ENCODE results near the gene CDC7. TPM values are rescaled to one million over a fixed set of nuclear protein-coding genes. Genes with fewer than 3 reads are reported as not detected.
"Not testable (repeated sequence)": the region's sequence is repeated elsewhere in the genome, so short reads cannot be mapped to it uniquely, and the experiment has no call there.

CDC7 gene
- total and polyA plus RNA-seq, 2 donors (not counting 1 experiment from before 2014, with no cell fraction given), result 3.9 to 7.4 TPM

GRCh38 chr1:91455334-91455733, 45.3 kb upstream of the CDC7 start:
- no peak overlapping the region for H3K4me3 ChIP-seq (ENCODE audit: control extremely low read depth in 1 of 5, extremely low read depth in 1 of 5, insufficient read depth in 1 of 5, low read depth in 2 of 5, low read length in 4 of 5)
- DNase-seq (no peak), ATAC-seq (ENCODE audit: low read depth) (no peak)
- H3K9me3 Mint-ChIP-seq (ENCODE audit: insufficient read depth), result no peaks in the 10 kb centered on the region
- no peak overlapping the region for H3K4me3 Mint-ChIP-seq
- H3K27ac ChIP-seq (ENCODE audit: low read length in 2 of 2), result no peak overlapping the region
- H3K4me1 Mint-ChIP-seq, result no peaks in the 10 kb centered on the region
- no peaks in the 10 kb centered on the region for H3K36me3 ChIP-seq (replicated peaks in 1 of 2; ENCODE audit: control extremely low read depth in 1 of 2, control insufficient read depth in 1 of 2, extremely low read depth in 1 of 2, insufficient read depth in 2 of 2, low read length in 1 of 2)
- peaks cover 2% of the 10 kb centered on the region for H3K27me3 Mint-ChIP-seq
- CTCF ChIA-PET, result no interaction called here
- no peaks in the 10 kb centered on the region for H3K9me3 ChIP-seq (ENCODE audit: control extremely low read depth in 1 of 3, control insufficient read depth in 2 of 3, insufficient read depth in 1 of 3, low read length in 2 of 3)
- TF ChIP-seq EZH2 (IDR thresholded peaks at IDR 0.05; ENCODE audit: borderline replicate concordance, insufficient read depth, low read depth, low read length, poor library complexity, severe bottlenecking) (no peak), CTCF (IDR thresholded peaks at IDR 0.05) (no peak)
- no peak overlapping the region for H3K4me2 ChIP-seq (replicated peaks; ENCODE audit: low read depth, low read length, poor library complexity, severe bottlenecking)
- intact Hi-C loops (cut with micrococcal nuclease), result no loop called here
- no peak overlapping the region for H2AFZ ChIP-seq (ENCODE audit: insufficient read depth, low read depth, low read length, poor library complexity, severe bottlenecking)
- WGBS (ENCODE audit: insufficient coverage), result 100% methylated on average over 2 of the region's 3 CpGs
- peaks cover 0 to 5% (median 1%) of the 10 kb centered on the region in 4 experiments for H3K27me3 ChIP-seq (replicated peaks in 1 of 4; ENCODE audit: control extremely low read depth in 1 of 4, control insufficient read depth in 3 of 4, insufficient read depth in 4 of 4, low read length in 3 of 4)
- POLR2A ChIA-PET, result no interaction called here
- no peaks in the 10 kb centered on the region for H4K20me1 ChIP-seq (ENCODE audit: control insufficient read depth, insufficient read depth, low read length, poor library complexity, severe bottlenecking)
- H3K27ac Mint-ChIP-seq, result no peak overlapping the region
- H3K79me2 ChIP-seq (ENCODE audit: control insufficient read depth, insufficient read depth, low read length), result no peaks in the 10 kb centered on the region
- no peak overlapping the region for H3K9ac ChIP-seq (ENCODE audit: low read length)
- no peaks in the 10 kb centered on the region for H3K4me1 ChIP-seq (ENCODE audit: control insufficient read depth in 2 of 2, insufficient read depth in 2 of 2, low read length in 2 of 2)

- H3K4me3 ChIP-seq (ENCODE audit: control extremely low read depth in 1 of 5, extremely low read depth in 1 of 5, insufficient read depth in 1 of 5, low read depth in 2 of 5, low read length in 4 of 5), result no peak overlapping the region
- intact Hi-C loops (cut with micrococcal nuclease), result no loop called here
- H3K9me3 ChIP-seq (ENCODE audit: control extremely low read depth in 1 of 3, control insufficient read depth in 2 of 3, insufficient read depth in 1 of 3, low read length in 2 of 3), result no peaks in the 10 kb centered on the region
- no peak overlapping the region for H3K4me2 ChIP-seq (replicated peaks; ENCODE audit: low read depth, low read length, poor library complexity, severe bottlenecking)
- ChIA-PET CTCF (no interaction called here), POLR2A (no interaction called here)
- no peak overlapping the region for H2AFZ ChIP-seq (ENCODE audit: insufficient read depth, low read depth, low read length, poor library complexity, severe bottlenecking)
- no peaks in the 10 kb centered on the region for H4K20me1 ChIP-seq (ENCODE audit: control insufficient read depth, insufficient read depth, low read length, poor library complexity, severe bottlenecking)
- H3K27ac ChIP-seq (ENCODE audit: low read length in 2 of 2), result no peak overlapping the region
- H3K27me3 Mint-ChIP-seq, result peaks cover 2% of the 10 kb centered on the region
- H3K4me1 ChIP-seq (ENCODE audit: control insufficient read depth in 2 of 2, insufficient read depth in 2 of 2, low read length in 2 of 2), result no peaks in the 10 kb centered on the region
- no peak overlapping the region for H3K4me3 Mint-ChIP-seq
- no peaks in the 10 kb centered on the region for H3K79me2 ChIP-seq (ENCODE audit: control insufficient read depth, insufficient read depth, low read length)
- no peaks in the 10 kb centered on the region for H3K9me3 Mint-ChIP-seq (ENCODE audit: insufficient read depth)
- TF ChIP-seq EZH2 (IDR thresholded peaks at IDR 0.05; ENCODE audit: borderline replicate concordance, insufficient read depth, low read depth, low read length, poor library complexity, severe bottlenecking) (no peak), CTCF (IDR thresholded peaks at IDR 0.05) (no peak)
- no peak overlapping the region for H3K27ac Mint-ChIP-seq
- no peak for ATAC-seq (ENCODE audit: low read depth)
- no peak for DNase-seq
- H3K27me3 ChIP-seq (replicated peaks in 1 of 4; ENCODE audit: control extremely low read depth in 1 of 4, control insufficient read depth in 3 of 4, insufficient read depth in 4 of 4, low read length in 3 of 4), result peaks cover 0 to 5% (median 1%) of the 10 kb centered on the region in 4 experiments
- no peak overlapping the region for H3K9ac ChIP-seq (ENCODE audit: low read length)
- WGBS (ENCODE audit: insufficient coverage), result no CpG with 5 or more reads among the region's 1 CpG
- no peaks in the 10 kb centered on the region for H3K36me3 ChIP-seq (replicated peaks in 1 of 2; ENCODE audit: control extremely low read depth in 1 of 2, control insufficient read depth in 1 of 2, extremely low read depth in 1 of 2, insufficient read depth in 2 of 2, low read length in 1 of 2)
- H3K4me1 Mint-ChIP-seq, result no peaks in the 10 kb centered on the region
Observed at GRCh38 chr1:91455896-91456295, 44.8 kb upstream of the CDC7 start.

- H3K9me3 ChIP-seq (ENCODE audit: control extremely low read depth in 1 of 3, control insufficient read depth in 2 of 3, insufficient read depth in 1 of 3, low read length in 2 of 3), result peaks cover 0 to 23% (median 3%) of the 10 kb centered on the region in 3 donors
- ATAC-seq (ENCODE audit: low read depth); H3K36me3 ChIP-seq (replicated peaks in 1 of 2; ENCODE audit: control extremely low read depth in 1 of 2, control insufficient read depth in 1 of 2, extremely low read depth in 1 of 2, insufficient read depth in 2 of 2, low read length in 1 of 2); H3K27me3 Mint-ChIP-seq; CTCF ChIA-PET; H3K4me2 ChIP-seq (replicated peaks; ENCODE audit: low read depth, low read length, poor library complexity, severe bottlenecking); H3K9ac ChIP-seq (ENCODE audit: low read length); H3K27ac ChIP-seq (ENCODE audit: low read length in 2 of 2); H3K4me3 Mint-ChIP-seq; H2AFZ ChIP-seq (ENCODE audit: insufficient read depth, low read depth, low read length, poor library complexity, severe bottlenecking); H3K4me1 Mint-ChIP-seq; H4K20me1 ChIP-seq (ENCODE audit: control insufficient read depth, insufficient read depth, low read length, poor library complexity, severe bottlenecking); intact Hi-C loops (cut with micrococcal nuclease); H3K9me3 Mint-ChIP-seq (ENCODE audit: insufficient read depth); H3K27ac Mint-ChIP-seq; DNase-seq; H3K4me3 ChIP-seq (ENCODE audit: control extremely low read depth in 1 of 5, extremely low read depth in 1 of 5, insufficient read depth in 1 of 5, low read depth in 2 of 5, low read length in 4 of 5); H3K4me1 ChIP-seq (ENCODE audit: control insufficient read depth in 2 of 2, insufficient read depth in 2 of 2, low read length in 2 of 2); H3K79me2 ChIP-seq (ENCODE audit: control insufficient read depth, insufficient read depth, low read length); POLR2A ChIA-PET; H3K27me3 ChIP-seq (replicated peaks in 1 of 4; ENCODE audit: control extremely low read depth in 1 of 4, control insufficient read depth in 3 of 4, insufficient read depth in 4 of 4, low read length in 3 of 4): not testable (repeated sequence)
- WGBS (ENCODE audit: insufficient coverage), result no CpG with 5 or more reads among the region's 2 CpGs
Observed at GRCh38 chr1:91465350-91465749, 35.3 kb upstream of the CDC7 start.

Data from B cell (primary cell).